A549 (cell line): ENCODE results near the gene LYAR. TPM values are rescaled to one million over a fixed set of nuclear protein-coding genes. Genes with fewer than 3 reads are reported as not detected.
A peak's percentile ranks its signal among the peaks of the same experiment; 100 is the strongest.

ENCODE experiments used
- ATAC-seq, 2 experiments: fragments of 200-7000 bp in 1 of 2; fragments of >200 bp in 1 of 2; cut with Nextera tagmentation in 1 of 2; cut with Tn5 transposase in 1 of 2; 3 replicates each; pipeline versions ENCODE4 v1.8.0 to v1.9.1; 2018 to 2020; ENCODE audit warnings: mild to moderate bottlenecking in 1 of 2, moderate library complexity in 1 of 2
- CTCF ChIA-PET: fragments of 300-600 bp; sonication (Branson Sonifier 250); formaldehyde crosslinking; extraction: SDS; loops from one replicate; lab custom pipeline; 2021; ENCODE audit warnings: antibody characterized with exemption, inconsistent platforms; lab: Yijun Ruan, JAX
- POLR2A ChIA-PET: fragments of 350-600 bp; formaldehyde crosslinking; extraction: SDS; loops from one replicate; lab custom pipeline; 2021; ENCODE audit warnings: antibody characterized with exemption, inconsistent platforms; lab: Yijun Ruan, JAX
- DNase-seq, 2 experiments: peaks; one replicate each; pipeline versions ENCODE4 v3.0.0 to v3.0.0-alpha.2; 2011 to 2016; ENCODE audit warnings: low read depth in 1 of 2, low spot score in 1 of 2
- FAIRE-seq: peaks from 2 replicates; lab custom pipeline; 2011; peaks lifted over from hg19 to GRCh38; lab: Jason Lieb, UNC
- H3K27ac ChIP-seq, 2 experiments: fragments of >200 bp; sonication (Bioruptor Twin); formaldehyde crosslinking; 3 replicates each; pipeline ENCODE4 v1.5.1; 2016 to 2017
- H3K4me1 ChIP-seq: fragments of >200 bp; sonication (Bioruptor Twin); formaldehyde crosslinking; 3 replicates; pipeline ENCODE4 v1.6.1; 2016
- H3K4me2 ChIP-seq: fragments of >200 bp; sonication (Bioruptor Twin); formaldehyde crosslinking; 3 replicates; pipeline ENCODE4 v1.6.1; 2016
- H3K4me3 ChIP-seq: fragments of >200 bp; sonication (Bioruptor Twin); formaldehyde crosslinking; 3 replicates; pipeline ENCODE4 v1.5.1; 2016
- H3K9me3 ChIP-seq: fragments of >200 bp; sonication (Bioruptor Twin); formaldehyde crosslinking; 3 replicates; pipeline ENCODE4 v1.6.1; 2016
- BHLHE40 ChIP-seq: IDR thresholded peaks from 2 replicates; pipeline ENCODE4 v1.6.1; 2012; ENCODE audit warnings: low read depth, low read length, inconsistent platforms
- CBX2 ChIP-seq: fragments of 200-600 bp; sonication (generic); IDR thresholded peaks from 2 replicates; pipeline ENCODE4 v1.6.1; 2016; ENCODE audit warnings: low read depth, mild to moderate bottlenecking, borderline replicate concordance
- EHF ChIP-seq: fragments of 250-450 bp; sonication (Bioruptor Pico); IDR thresholded peaks from 2 replicates; pipeline ENCODE4 v1.5.0; 2020; ENCODE audit warnings: mild to moderate bottlenecking
- EP300 ChIP-seq, 2 experiments: fragments of >200 bp; sonication (Bioruptor Twin); formaldehyde crosslinking; IDR thresholded peaks; 2 replicates in 1 of 2; 3 replicates in 1 of 2; pipeline ENCODE4 v1.6.1; 2016 to 2017
- FOSB ChIP-seq: fragments of 250-450 bp; sonication (Bioruptor Pico); IDR thresholded peaks from 2 replicates; pipeline ENCODE4 v1.5.0; 2020; ENCODE audit warnings: mild to moderate bottlenecking, moderate library complexity
- HOXA7 ChIP-seq: fragments of 250-450 bp; sonication (Bioruptor Pico); IDR thresholded peaks from 2 replicates; pipeline ENCODE4 v1.5.0; 2020; ENCODE audit warnings: mild to moderate bottlenecking, moderate library complexity
- JUNB ChIP-seq: fragments of >200 bp; sonication (Bioruptor Twin); formaldehyde crosslinking; IDR thresholded peaks from 2 replicates; pipeline ENCODE4 v1.6.1; 2016
- MYC ChIP-seq: IDR thresholded peaks from 2 replicates; pipeline ENCODE4 v1.6.1; 2012; ENCODE audit warnings: mild to moderate bottlenecking, inconsistent platforms, low read length, improper control_type of control experiment, borderline replicate concordance
- NFE2L2 ChIP-seq: fragments of 150-350 bp; conservative IDR thresholded peaks from 2 replicates; pipeline ENCODE4 v1.6.1; 2014; ENCODE audit warnings: low read length
- NPAS2 ChIP-seq: fragments of 250-450 bp; sonication (Bioruptor Pico); IDR thresholded peaks from 2 replicates; pipeline ENCODE4 v1.8.0; 2022; ENCODE audit warnings: mild to moderate bottlenecking, moderate library complexity, borderline replicate concordance
- NR3C1 ChIP-seq: fragments of >200 bp; sonication (Bioruptor Twin); formaldehyde crosslinking; IDR thresholded peaks from 3 replicates; pipeline ENCODE4 v1.6.1; 2017
- RAD21 ChIP-seq, 2 experiments: fragments of >200 bp in 1 of 2; sonication (Bioruptor Twin) in 1 of 2; formaldehyde crosslinking in 1 of 2; IDR thresholded peaks in 1 of 2; conservative IDR thresholded peaks in 1 of 2; 2 replicates in 1 of 2; 3 replicates in 1 of 2; pipeline ENCODE4 v1.6.1; 2012 to 2018; ENCODE audit warnings: inconsistent platforms in 1 of 2
- RCOR1 ChIP-seq: fragments of 150-350 bp; IDR thresholded peaks from 2 replicates; pipeline ENCODE4 v1.6.1; 2014; ENCODE audit warnings: antibody characterized with exemption, low read length, low read depth
- RFX5 ChIP-seq: fragments of 450-650 bp; IDR thresholded peaks from 2 replicates; pipeline ENCODE4 v1.7.1; 2014; ENCODE audit warnings: antibody characterized with exemption, mild to moderate bottlenecking, moderate library complexity
- TFCP2L1 ChIP-seq: fragments of 250-450 bp; sonication (Bioruptor Pico); IDR thresholded peaks from 2 replicates; pipeline ENCODE4 v1.5.0; 2021; ENCODE audit warnings: mild to moderate bottlenecking
- WGBS: methylation state at CpG from one replicate; pipeline ENCODE4 v1.1.6; 2017; ENCODE audit errors: missing lambda C conversion rate; 5-methylcytosine and 5-hydroxymethylcytosine counted together
- polyA plus RNA-seq, 4 experiments: library from polyadenylated mRNA; depleted of rRNA in 3 of 4; stranded (reverse); fragments of >200 nt; fragmentation: RNase III in 1 of 4; extraction: RNeasy Plus Mini Kit Qiagen cat#74134 plus additional on column Dnase treatment in 1 of 4; gene quantifications; 2 replicates in 3 of 4; 3 replicates in 1 of 4; pipeline ENCODE4 v1.2.3, GENCODE V29; 2011 to 2017
- TF ChIP-seq, protein P1 (sequence below): fragments of 200-600 bp; sonication (generic); IDR thresholded peaks from 2 replicates; pipeline ENCODE4 v1.6.1; 2016; ENCODE audit warnings: antibody characterized with exemption, mild to moderate bottlenecking, moderate library complexity
- TF ChIP-seq, protein P2 (sequence below): fragments of 250-450 bp; sonication (Bioruptor Pico); IDR thresholded peaks from 2 replicates; pipeline ENCODE4 v1.5.0; 2021; ENCODE audit warnings: mild to moderate bottlenecking, moderate library complexity, borderline replicate concordance
- TF ChIP-seq, protein P3 (sequence below): fragments of 450-650 bp; IDR thresholded peaks from 2 replicates; pipeline ENCODE4 v1.6.1; 2014; ENCODE audit warnings: antibody characterized with exemption
- TF ChIP-seq, protein P4 (sequence below): fragments of 150-350 bp; IDR thresholded peaks from 2 replicates; pipeline ENCODE4 v1.6.1; 2014; ENCODE audit warnings: low read depth, mild to moderate bottlenecking, low read length
- TF ChIP-seq, protein P5 (sequence below): fragments of >200 bp; sonication (Bioruptor Twin); formaldehyde crosslinking; IDR thresholded peaks from 3 replicates; pipeline ENCODE4 v1.6.1; 2016

The LYAR gene
- polyA plus RNA-seq, 2 of the 4 experiments (the other 2 are of a cell fraction): 20.5 to 28.1 TPM

DNA sequence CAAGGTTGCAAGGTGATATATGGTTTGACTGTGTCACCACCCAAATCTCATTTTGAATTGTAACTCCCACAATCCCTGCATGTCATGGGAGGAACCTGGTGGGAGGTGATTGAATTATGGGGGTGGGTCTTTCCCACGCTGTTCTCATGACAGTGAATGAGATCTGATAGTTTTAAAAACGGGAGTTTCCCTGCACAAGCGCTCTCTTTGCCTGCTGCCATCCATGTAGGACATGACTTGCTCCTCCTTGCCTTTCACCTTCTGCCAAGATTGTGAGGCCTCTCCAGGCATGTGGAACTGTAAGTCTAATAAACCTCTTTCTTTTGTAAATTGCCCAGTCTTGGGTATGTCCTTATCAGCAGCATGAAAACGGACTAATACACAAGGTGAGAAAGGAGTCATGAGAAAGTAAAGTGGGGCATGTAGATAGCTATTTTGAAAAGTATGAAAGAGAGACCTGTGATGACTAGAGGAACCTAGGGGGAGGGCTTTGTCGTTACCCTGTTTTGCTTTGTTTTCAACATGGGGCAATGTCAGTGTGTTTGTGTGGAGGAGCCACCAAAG, 6.4 kb upstream of the LYAR start:
- H3K4me2 ChIP-seq: no peak overlapping the region
- H3K4me3 ChIP-seq: no peak overlapping the region
- POLR2A ChIA-PET: no interaction called here
- CTCF ChIA-PET: interaction anchor here (0.6 kb wide), 1 partner anchor 12 kb away, joined by 3 read pairs; no protein-coding TSS in a partner anchor
- ATAC-seq (no peak), DNase-seq (no peak), FAIRE-seq (no peak)
- TF ChIP-seq, protein P1, sequence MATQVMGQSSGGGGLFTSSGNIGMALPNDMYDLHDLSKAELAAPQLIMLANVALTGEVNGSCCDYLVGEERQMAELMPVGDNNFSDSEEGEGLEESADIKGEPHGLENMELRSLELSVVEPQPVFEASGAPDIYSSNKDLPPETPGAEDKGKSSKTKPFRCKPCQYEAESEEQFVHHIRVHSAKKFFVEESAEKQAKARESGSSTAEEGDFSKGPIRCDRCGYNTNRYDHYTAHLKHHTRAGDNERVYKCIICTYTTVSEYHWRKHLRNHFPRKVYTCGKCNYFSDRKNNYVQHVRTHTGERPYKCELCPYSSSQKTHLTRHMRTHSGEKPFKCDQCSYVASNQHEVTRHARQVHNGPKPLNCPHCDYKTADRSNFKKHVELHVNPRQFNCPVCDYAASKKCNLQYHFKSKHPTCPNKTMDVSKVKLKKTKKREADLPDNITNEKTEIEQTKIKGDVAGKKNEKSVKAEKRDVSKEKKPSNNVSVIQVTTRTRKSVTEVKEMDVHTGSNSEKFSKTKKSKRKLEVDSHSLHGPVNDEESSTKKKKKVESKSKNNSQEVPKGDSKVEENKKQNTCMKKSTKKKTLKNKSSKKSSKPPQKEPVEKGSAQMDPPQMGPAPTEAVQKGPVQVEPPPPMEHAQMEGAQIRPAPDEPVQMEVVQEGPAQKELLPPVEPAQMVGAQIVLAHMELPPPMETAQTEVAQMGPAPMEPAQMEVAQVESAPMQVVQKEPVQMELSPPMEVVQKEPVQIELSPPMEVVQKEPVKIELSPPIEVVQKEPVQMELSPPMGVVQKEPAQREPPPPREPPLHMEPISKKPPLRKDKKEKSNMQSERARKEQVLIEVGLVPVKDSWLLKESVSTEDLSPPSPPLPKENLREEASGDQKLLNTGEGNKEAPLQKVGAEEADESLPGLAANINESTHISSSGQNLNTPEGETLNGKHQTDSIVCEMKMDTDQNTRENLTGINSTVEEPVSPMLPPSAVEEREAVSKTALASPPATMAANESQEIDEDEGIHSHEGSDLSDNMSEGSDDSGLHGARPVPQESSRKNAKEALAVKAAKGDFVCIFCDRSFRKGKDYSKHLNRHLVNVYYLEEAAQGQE: no peak
- no peaks in the 10 kb centered on the region for H3K4me1 ChIP-seq
- no peaks in the 10 kb centered on the region for H3K9me3 ChIP-seq
- no peak overlapping the region for H3K27ac ChIP-seq
- 94% methylated on average over 5 of the region's 5 CpGs for WGBS

DNA sequence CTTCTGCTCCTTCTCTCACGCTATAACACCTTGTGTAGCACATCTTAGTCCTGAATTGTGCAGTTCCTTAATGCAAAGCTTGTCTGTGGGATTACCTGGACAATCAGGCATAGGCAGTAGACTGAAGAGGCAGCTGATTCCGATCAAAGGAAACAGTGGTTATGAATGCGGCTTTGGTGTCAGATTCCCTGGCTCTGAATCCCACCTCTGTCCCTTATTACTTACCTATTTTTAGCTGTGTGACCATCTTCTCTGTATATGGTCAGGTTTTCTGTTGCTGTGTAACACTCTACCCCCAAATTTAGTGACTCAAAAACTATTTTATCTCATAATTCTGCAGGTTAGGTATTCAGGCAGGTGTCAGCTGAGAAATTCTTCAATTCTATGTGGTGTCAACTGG, 3.3 kb upstream of the LYAR start:
- 95% methylated on average over 3 of the region's 3 CpGs for WGBS
- no peak for DNase-seq
- Histone ChIP-seq H3K27ac (no peak overlapping the region), H3K4me1 (peaks cover 8% of the 10 kb centered on the region; the same call in 2 of the 3 replicates), H3K9me3 (no peaks in the 10 kb centered on the region), H3K4me2 (no peak overlapping the region), H3K4me3 (no peak overlapping the region)
- ChIA-PET POLR2A (no interaction called here), CTCF (interaction anchor here (0.8 kb wide), 1 partner anchor 9 kb away, joined by 3 read pairs; no protein-coding TSS in a partner anchor)
- ATAC-seq: no peak
- no peak for TF ChIP-seq TFCP2L1 (CRISPR knock-in tag)
- TF ChIP-seq CBX2: no peak
- TF ChIP-seq HOXA7 (CRISPR knock-in tag): no peak
- no peak for TF ChIP-seq FOSB
- no peak for TF ChIP-seq EP300 (IDR thresholded peaks at IDR 0.05)
- TF ChIP-seq, all 56 proteins: peak for 0
- FAIRE-seq: no peak

DNA sequence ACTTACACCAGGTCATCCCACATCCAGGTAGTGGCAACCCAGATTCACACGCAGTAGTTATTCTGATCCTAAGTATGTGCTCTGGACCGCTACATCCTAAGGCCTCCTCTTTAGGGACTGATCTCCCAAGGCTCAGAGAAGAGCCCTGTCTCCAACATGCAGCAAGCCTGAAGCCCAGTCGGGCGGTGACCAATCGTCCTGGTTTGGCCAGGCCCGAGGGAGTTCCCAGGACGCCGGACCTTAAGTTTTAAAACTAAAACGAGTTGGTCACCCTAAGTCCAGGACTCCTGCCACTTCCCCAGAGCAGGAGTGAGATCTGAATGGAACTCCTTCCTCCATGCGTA, 385 bp downstream of the LYAR start:
- ATAC-seq: peak; percentile 49 to 55; a peak in 5 of 6 replicates
- ChIA-PET POLR2A (no interaction called here), CTCF (interaction anchor here (1.2 kb wide), 1 partner anchor 38 kb away, joined by 3 read pairs; no protein-coding TSS in a partner anchor)
- no peaks in the 10 kb centered on the region for H3K9me3 ChIP-seq
- H3K4me2 ChIP-seq: peak overlapping the region; percentile 98
- peak overlapping the region; percentile 86 for H3K4me3 ChIP-seq
- no peak for FAIRE-seq
- peak overlapping the region; percentile 74 to 94 for H3K27ac ChIP-seq
- peaks cover 20% of the 10 kb centered on the region; the same call in 2 of the 3 replicates for H3K4me1 ChIP-seq
- TF ChIP-seq BHLHE40 (no peak), RCOR1 (no peak), NR3C1 (no peak), FOSB (no peak), MYC (no peak)
- DNase-seq: peak in 1 of 2 experiments; percentile 18
- 3% methylated on average over 5 of the region's 10 CpGs for WGBS

DNA sequence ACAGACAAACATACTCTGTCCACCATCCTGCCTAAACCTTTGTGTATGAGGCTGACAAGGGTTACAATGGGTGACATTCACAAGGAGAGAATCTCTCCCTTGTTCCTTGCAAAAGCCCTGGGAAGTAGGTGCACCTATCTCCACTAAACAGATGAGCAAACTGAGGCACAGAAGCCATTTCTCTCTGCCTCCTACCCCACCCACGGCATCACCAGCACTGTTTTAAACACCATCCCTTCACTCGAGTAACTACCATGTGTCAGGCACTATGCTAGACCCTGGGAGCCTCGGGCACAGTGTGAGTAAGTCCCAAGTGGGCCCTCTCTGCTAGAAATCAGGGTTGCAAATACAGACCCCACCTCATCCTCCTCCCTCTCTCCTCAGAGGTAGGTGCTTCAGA, 899 bp downstream of the LYAR start:
- Histone ChIP-seq H3K27ac (peak overlapping the region; percentile 74 to 94), H3K4me1 (peaks cover 21% of the 10 kb centered on the region; the same call in 2 of the 3 replicates), H3K4me3 (peak overlapping the region; percentile 86), H3K9me3 (no peaks in the 10 kb centered on the region), H3K4me2 (peak overlapping the region; percentile 98)
- POLR2A ChIA-PET: no interaction called here
- FAIRE-seq (no peak), ATAC-seq (no peak), DNase-seq (peak in 1 of 2 experiments; percentile 1)
- CTCF ChIA-PET: no interaction called here
- 0% methylated on average over 3 of the region's 3 CpGs for WGBS
- TF ChIP-seq, protein P2, sequence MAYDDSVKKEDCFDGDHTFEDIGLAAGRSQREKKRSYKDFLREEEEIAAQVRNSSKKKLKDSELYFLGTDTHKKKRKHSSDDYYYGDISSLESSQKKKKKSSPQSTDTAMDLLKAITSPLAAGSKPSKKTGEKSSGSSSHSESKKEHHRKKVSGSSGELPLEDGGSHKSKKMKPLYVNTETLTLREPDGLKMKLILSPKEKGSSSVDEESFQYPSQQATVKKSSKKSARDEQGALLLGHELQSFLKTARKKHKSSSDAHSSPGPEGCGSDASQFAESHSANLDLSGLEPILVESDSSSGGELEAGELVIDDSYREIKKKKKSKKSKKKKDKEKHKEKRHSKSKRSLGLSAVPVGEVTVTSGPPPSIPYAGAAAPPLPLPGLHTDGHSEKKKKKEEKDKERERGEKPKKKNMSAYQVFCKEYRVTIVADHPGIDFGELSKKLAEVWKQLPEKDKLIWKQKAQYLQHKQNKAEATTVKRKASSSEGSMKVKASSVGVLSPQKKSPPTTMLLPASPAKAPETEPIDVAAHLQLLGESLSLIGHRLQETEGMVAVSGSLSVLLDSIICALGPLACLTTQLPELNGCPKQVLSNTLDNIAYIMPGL (CRISPR knock-in tag): no peak
- no peak for TF ChIP-seq JUNB
- no peak for TF ChIP-seq NPAS2 (CRISPR knock-in tag)
- no peak for TF ChIP-seq RCOR1
- TF ChIP-seq, protein P3, sequence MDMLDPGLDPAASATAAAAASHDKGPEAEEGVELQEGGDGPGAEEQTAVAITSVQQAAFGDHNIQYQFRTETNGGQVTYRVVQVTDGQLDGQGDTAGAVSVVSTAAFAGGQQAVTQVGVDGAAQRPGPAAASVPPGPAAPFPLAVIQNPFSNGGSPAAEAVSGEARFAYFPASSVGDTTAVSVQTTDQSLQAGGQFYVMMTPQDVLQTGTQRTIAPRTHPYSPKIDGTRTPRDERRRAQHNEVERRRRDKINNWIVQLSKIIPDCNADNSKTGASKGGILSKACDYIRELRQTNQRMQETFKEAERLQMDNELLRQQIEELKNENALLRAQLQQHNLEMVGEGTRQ: no peak
- no peak for TF ChIP-seq CBX2
- TF ChIP-seq, protein P4, sequence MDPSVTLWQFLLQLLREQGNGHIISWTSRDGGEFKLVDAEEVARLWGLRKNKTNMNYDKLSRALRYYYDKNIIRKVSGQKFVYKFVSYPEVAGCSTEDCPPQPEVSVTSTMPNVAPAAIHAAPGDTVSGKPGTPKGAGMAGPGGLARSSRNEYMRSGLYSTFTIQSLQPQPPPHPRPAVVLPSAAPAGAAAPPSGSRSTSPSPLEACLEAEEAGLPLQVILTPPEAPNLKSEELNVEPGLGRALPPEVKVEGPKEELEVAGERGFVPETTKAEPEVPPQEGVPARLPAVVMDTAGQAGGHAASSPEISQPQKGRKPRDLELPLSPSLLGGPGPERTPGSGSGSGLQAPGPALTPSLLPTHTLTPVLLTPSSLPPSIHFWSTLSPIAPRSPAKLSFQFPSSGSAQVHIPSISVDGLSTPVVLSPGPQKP: no peak
- TF ChIP-seq NFE2L2: no peak
- TF ChIP-seq, protein P5, sequence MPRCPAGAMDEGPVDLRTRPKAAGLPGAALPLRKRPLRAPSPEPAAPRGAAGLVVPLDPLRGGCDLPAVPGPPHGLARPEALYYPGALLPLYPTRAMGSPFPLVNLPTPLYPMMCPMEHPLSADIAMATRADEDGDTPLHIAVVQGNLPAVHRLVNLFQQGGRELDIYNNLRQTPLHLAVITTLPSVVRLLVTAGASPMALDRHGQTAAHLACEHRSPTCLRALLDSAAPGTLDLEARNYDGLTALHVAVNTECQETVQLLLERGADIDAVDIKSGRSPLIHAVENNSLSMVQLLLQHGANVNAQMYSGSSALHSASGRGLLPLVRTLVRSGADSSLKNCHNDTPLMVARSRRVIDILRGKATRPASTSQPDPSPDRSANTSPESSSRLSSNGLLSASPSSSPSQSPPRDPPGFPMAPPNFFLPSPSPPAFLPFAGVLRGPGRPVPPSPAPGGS: no peak
- TF ChIP-seq RFX5: no peak
- no peak for TF ChIP-seq EHF (CRISPR knock-in tag)
- TF ChIP-seq HOXA7 (CRISPR knock-in tag): no peak
- no peak for TF ChIP-seq RAD21 (conservative IDR thresholded peaks at IDR 0.05 in 1 of 2, IDR thresholded peaks at IDR 0.05 in 1 of 2)
